Peyer's patch (tissue), 4 donors: ENCODE measurements around the gene DAAM1.
A peak's percentile ranks its signal among the peaks of the same experiment; 100 is the strongest.

Experiments
- POLR2A ChIP-seq, 2 donors: fragments of 450-650 bp; IDR thresholded peaks; one replicate each; pipeline ENCODE4 v1.5.1; 2017; ENCODE audit warnings: antibody characterized with exemption in 2 of 2, mild to moderate bottlenecking in 2 of 2, moderate library complexity in 2 of 2
- TF ChIP-seq, protein P1 (sequence below), 6 experiments: fragments of 450-650 bp in 4 of 6; fragments of 200-600 bp in 2 of 6; sonication (generic) in 1 of 6; IDR thresholded peaks; one replicate each; pipeline ENCODE4 v1.5.1; 2017 to 2019; ENCODE audit warnings: antibody characterized with exemption in 6 of 6, mild to moderate bottlenecking in 3 of 6, moderate library complexity in 1 of 6

DNA sequence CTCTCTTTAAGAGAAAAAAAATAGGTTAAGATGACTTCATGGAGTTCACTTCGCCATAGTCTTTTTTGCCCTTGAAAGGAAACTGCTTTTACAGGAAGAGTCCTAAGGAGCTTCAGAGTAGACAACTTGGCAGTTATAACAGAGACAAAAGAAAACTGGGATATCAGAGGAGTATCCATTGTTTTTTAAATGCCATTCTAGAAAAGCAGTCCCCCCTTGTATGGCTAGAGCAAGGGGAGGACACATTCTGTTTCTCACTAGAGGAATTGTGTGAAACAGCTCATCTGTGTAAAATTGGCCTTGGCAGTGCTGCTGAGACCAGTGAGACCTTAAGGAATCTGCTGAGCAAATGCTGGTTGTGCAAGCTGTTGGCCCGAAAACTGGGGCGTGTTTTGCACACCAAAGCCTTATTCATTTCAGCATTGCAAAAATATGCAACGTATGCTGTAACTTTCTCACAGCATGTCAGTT lies 148.7 kb downstream of the DAAM1 start:
- TF ChIP-seq, protein P1, sequence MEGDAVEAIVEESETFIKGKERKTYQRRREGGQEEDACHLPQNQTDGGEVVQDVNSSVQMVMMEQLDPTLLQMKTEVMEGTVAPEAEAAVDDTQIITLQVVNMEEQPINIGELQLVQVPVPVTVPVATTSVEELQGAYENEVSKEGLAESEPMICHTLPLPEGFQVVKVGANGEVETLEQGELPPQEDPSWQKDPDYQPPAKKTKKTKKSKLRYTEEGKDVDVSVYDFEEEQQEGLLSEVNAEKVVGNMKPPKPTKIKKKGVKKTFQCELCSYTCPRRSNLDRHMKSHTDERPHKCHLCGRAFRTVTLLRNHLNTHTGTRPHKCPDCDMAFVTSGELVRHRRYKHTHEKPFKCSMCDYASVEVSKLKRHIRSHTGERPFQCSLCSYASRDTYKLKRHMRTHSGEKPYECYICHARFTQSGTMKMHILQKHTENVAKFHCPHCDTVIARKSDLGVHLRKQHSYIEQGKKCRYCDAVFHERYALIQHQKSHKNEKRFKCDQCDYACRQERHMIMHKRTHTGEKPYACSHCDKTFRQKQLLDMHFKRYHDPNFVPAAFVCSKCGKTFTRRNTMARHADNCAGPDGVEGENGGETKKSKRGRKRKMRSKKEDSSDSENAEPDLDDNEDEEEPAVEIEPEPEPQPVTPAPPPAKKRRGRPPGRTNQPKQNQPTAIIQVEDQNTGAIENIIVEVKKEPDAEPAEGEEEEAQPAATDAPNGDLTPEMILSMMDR (IDR thresholded peaks at IDR 0.05): peak in 1 of 6 experiments; percentile 0
- TF ChIP-seq POLR2A (IDR thresholded peaks at IDR 0.05): no peak
